GM21515 (cell line): ENCODE results near the gene CGNL1.

Experiments
- ATAC-seq: cut with Tn5 transposase; IDR thresholded peaks from one replicate; pipeline ENCODE4 v1.9.1; 2021; ENCODE audit not compliant: unreplicated experiment

CGNL1 gene

GRCh38 chr15:57422113-57422754 lies 45.9 kb downstream of the CGNL1 start:
- no peak for ATAC-seq

GRCh38 chr15:57423599-57424140 lies 47.4 kb downstream of the CGNL1 start:
- no peak for ATAC-seq

GRCh38 chr15:57424628-57425405 lies 48.5 kb downstream of the CGNL1 start:
- ATAC-seq, result no peak

- ATAC-seq, result no peak
These were observed 49.5 kb downstream of the CGNL1 start for GRCh38 chr15:57425842-57426241.

GRCh38 chr15:57427367-57427821 lies 51.1 kb downstream of the CGNL1 start:
- ATAC-seq, result no peak

- no peak for ATAC-seq
These were observed 55.9 kb downstream of the CGNL1 start for GRCh38 chr15:57432141-57432741.

GRCh38 chr15:57436166-57436565 lies 59.9 kb downstream of the CGNL1 start:
- ATAC-seq, result no peak

GRCh38 chr15:57436961-57437360 lies 60.7 kb downstream of the CGNL1 start:
- ATAC-seq, result no peak

GRCh38 chr15:57437564-57437963 lies 61.3 kb downstream of the CGNL1 start:
- no peak for ATAC-seq

GRCh38 chr15:57438166-57438565 lies 61.9 kb downstream of the CGNL1 start:
- ATAC-seq, result no peak

GRCh38 chr15:57439128-57440027 lies 63.1 kb downstream of the CGNL1 start:
- ATAC-seq, result no peak

- no peak for ATAC-seq
These were observed 63.9 kb downstream of the CGNL1 start for GRCh38 chr15:57440167-57440566.

- ATAC-seq, result no peak
These were observed 64.5 kb downstream of the CGNL1 start for GRCh38 chr15:57440799-57441198.

GRCh38 chr15:57442335-57442734 lies 66.0 kb downstream of the CGNL1 start:
- ATAC-seq, result no peak

- ATAC-seq, result no peak
These were observed 67.2 kb downstream of the CGNL1 start for GRCh38 chr15:57443486-57443885.

GRCh38 chr15:57444877-57445513 lies 68.7 kb downstream of the CGNL1 start:
- no peak for ATAC-seq

GRCh38 chr15:57445872-57446271 lies 69.6 kb downstream of the CGNL1 start:
- ATAC-seq, result no peak

GRCh38 chr15:57446393-57446792 lies 70.1 kb downstream of the CGNL1 start:
- ATAC-seq, result no peak

- ATAC-seq, result no peak
These were observed 75.2 kb downstream of the CGNL1 start for GRCh38 chr15:57451555-57451954.

- ATAC-seq, result no peak
These were observed 75.9 kb downstream of the CGNL1 start for GRCh38 chr15:57452090-57452754.
